Melanocyte of skin (primary cell): ENCODE measurements around the gene ARPC5. TPM values are rescaled to one million over a fixed set of nuclear protein-coding genes. Genes with fewer than 3 reads are reported as not detected.

Source experiments
- total RNA-seq, 2 donors: library from RNA; depleted of rRNA; stranded (reverse); fragments of >200 nt; gene quantifications; 2 replicates each; pipeline ENCODE4 v1.2.3, GENCODE V29; 2012

The ARPC5 gene
- total RNA-seq, result 10 to 100 TPM; 59.9 to 84.9 TPM

GRCh38 chr1:183635606-183636333, at the start of gene ARPC5:
ARPC5 (minus strand) TSS chr1:183635783; CDS start chr1:183635659, 124 bp downstream.

GRCh38 chr1:183652547-183653461, 17.2 kb upstream of the ARPC5 start, which contains the start of gene APOBEC4:
APOBEC4 (minus strand) TSS chr1:183653316; CDS start chr1:183648781, 4,535 bp downstream.

DNA sequence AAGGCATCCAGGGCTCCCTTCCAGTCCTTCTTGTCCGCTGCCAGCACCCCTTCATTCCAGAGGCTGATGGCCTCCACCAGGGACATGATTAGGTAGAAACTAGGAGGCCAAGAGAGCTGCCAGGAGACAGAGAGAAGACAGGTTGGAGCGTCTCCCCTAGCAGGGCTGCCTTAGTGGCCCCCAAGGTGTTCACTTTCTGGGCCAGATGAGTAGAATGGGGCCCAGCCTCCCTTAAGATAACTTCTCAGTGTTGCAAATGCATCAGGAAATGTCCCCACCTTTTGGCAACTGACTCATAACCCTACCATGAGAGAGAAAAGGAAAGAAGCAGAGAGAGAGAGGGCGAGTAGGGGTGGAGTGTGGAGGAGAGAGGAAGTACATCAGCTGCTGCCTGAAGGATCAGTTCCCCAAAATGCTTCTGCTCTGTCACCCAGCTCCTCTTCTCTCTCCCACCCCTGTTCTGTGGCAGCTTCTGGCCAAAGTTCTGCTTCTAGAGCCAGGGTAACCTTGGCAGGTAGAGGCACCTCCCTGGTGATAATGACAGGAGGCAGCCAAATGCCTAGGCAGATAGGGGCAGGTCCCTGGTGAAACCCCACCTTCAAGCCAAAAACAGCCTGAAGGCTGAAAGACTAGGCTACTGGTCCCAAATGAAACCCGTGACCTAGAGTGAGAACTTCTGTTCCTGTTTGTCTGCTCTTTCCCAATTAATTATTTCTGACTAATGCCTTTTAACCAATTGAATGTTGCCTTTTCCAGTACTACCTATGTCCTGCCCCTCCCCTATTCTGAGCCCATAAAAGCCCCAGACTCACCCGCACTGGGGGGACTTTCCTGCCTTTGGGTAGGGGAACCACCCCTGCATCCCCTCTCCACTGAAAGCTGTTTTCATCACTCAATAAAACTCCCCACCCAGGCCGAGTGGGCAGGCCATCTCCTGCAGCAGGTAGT, 45.1 kb downstream of the ARPC5 start, which contains the start of gene NCF2:
Gene NCF2 (minus strand): TSS at position 216 of the 948 bp plus-strand sequence. CDS start 130 bp downstream, at position 86.

Other genes starting within 250 kb of the ARPC5 start
- not detected for gene NMNAT2, start 217.4 kb downstream of the ARPC5 start, total RNA-seq
- 10 to 100 TPM; 32.0 to 33.4 TPM for gene SMG7, start 163.3 kb downstream of the ARPC5 start, total RNA-seq
- under 1 TPM in 1 of 2 donors, not detected in 1; under 0.01 TPM for gene NCF2, start 45.3 kb downstream of the ARPC5 start, total RNA-seq
- gene APOBEC4, start 17.5 kb upstream of the ARPC5 start, total RNA-seq, result not detected
- gene RGL1, start 169.3 kb upstream of the ARPC5 start, total RNA-seq, result 1 to 10 TPM; 3.4 to 6.7 TPM